ENCODE results near the gene DNAJB1. TPM values are rescaled to one million over a fixed set of nuclear protein-coding genes. Genes with fewer than 3 reads are reported as not detected.
"Not testable (repeated sequence)": the region's sequence is repeated elsewhere in the genome, so short reads cannot be mapped to it uniquely, and the experiment has no call there.

The DNAJB1 gene
- total and polyA plus RNA-seq, 10 of the 15 experiments (the other 5 are each of a cell fraction or from before 2014, with no cell fraction given), result 4.8 to 65.8 (median 34.9) TPM

- DNase-seq (ENCODE audit: low read depth, low spot score) (no peak), ATAC-seq (no peak), FAIRE-seq (no peak)
- Histone ChIP-seq H3K27me3 (replicated peaks in 1 of 2; ENCODE audit: control insufficient read depth in 2 of 2, insufficient read depth in 2 of 2, low read length in 1 of 2) (no peaks in the 10 kb centered on the region), H3K4me2 (ENCODE audit: control insufficient read depth, insufficient read depth) (no peak overlapping the region), H3K4me3 (no peak overlapping the region), H3K79me2 (ENCODE audit: control insufficient read depth, insufficient read depth, low read length) (no peaks in the 10 kb centered on the region; the same call in none of the 2 replicates), H3K36me3 (ENCODE audit: control insufficient read depth in 2 of 2, insufficient read depth in 2 of 2, low read length in 1 of 2) (no peaks in the 10 kb centered on the region; a peak in 2 of 4 replicates), H2AFZ (ENCODE audit: control insufficient read depth, low read depth, low read length) (no peak overlapping the region), H3K27ac (ENCODE audit: control insufficient read depth, insufficient read depth) (no peak overlapping the region), H4K20me1 (ENCODE audit: control insufficient read depth, insufficient read depth) (no peaks in the 10 kb centered on the region), H3K9me3 (replicated peaks; ENCODE audit: control insufficient read depth, insufficient read depth, low read length) (no peaks in the 10 kb centered on the region), H3K4me1 (ENCODE audit: control insufficient read depth, insufficient read depth, low read length) (no peaks in the 10 kb centered on the region), H3K9ac (ENCODE audit: control insufficient read depth, insufficient read depth, low read length) (no peak overlapping the region)
- ChIA-PET RAD21 (ENCODE audit: unreplicated experiment) (no interaction called here), CTCF (interaction anchor here (0.9 kb wide), 1 partner anchor 29 kb away, joined by 3 read pairs; the partner anchor contains the start of gene NDUFB7), POLR2A (no interaction called here), SMC1A (ENCODE audit: uncharacterized antibody, unreplicated experiment) (no interaction called here)
- 89% methylated on average over 6 of the region's 7 CpGs for WGBS (ENCODE audit: insufficient coverage, insufficient replicate concordance, low lambda C conversion rate, missing lambda C conversion rate)
- no TSS peak for BruUV-seq (replicated peaks)
- intact Hi-C loops (cut with micrococcal nuclease; ENCODE audit: unreplicated experiment), result no loop called here
- in situ Hi-C loops (cut with MboI), result no loop called here
- no peak for TF ChIP-seq MYC (IDR thresholded peaks at IDR 0.05; ENCODE audit: insufficient read depth, insufficient read length, insufficient replicate concordance, low read length, severe bottlenecking)
- TF ChIP-seq SKIL (IDR thresholded peaks at IDR 0.05; ENCODE audit: low read depth, poor library complexity, severe bottlenecking), result no peak
- no peak for TF ChIP-seq TCF3 (IDR thresholded peaks at IDR 0.05; ENCODE audit: borderline replicate concordance, insufficient read depth, low read depth, low read length)
- TF ChIP-seq SRF (IDR thresholded peaks at IDR 0.05; ENCODE audit: low read depth in 2 of 2, low read length in 2 of 2), result no peak
- TF ChIP-seq YBX1 (IDR thresholded peaks at IDR 0.05), result no peak
- TF ChIP-seq PAX8 (IDR thresholded peaks at IDR 0.05), result no peak
- no peak for TF ChIP-seq POLR2AphosphoS5 (IDR thresholded peaks at IDR 0.05; ENCODE audit: low read length)
- TF ChIP-seq ELK1 (IDR thresholded peaks at IDR 0.05; ENCODE audit: low read depth, low read length), result no peak
- TF ChIP-seq SMAD5 (IDR thresholded peaks at IDR 0.05; ENCODE audit: low read depth), result no peak
- TF ChIP-seq RAD21 (IDR thresholded peaks at IDR 0.05; ENCODE audit: insufficient read depth, low read depth, low read length), result no peak
Observed at GRCh38 chr19:14542711-14543328, 24.6 kb upstream of the DNAJB1 start.

- H4K20me1 ChIP-seq (ENCODE audit: control insufficient read depth, insufficient read depth); POLR2A ChIA-PET; H3K9ac ChIP-seq (ENCODE audit: control insufficient read depth, insufficient read depth, low read length); H3K79me2 ChIP-seq (ENCODE audit: control insufficient read depth, insufficient read depth, low read length); H3K27me3 ChIP-seq (replicated peaks in 1 of 2; ENCODE audit: control insufficient read depth in 2 of 2, insufficient read depth in 2 of 2, low read length in 1 of 2); H3K4me1 ChIP-seq (ENCODE audit: control insufficient read depth, insufficient read depth, low read length); intact Hi-C loops (cut with micrococcal nuclease; ENCODE audit: unreplicated experiment); H3K9me3 ChIP-seq (replicated peaks; ENCODE audit: control insufficient read depth, insufficient read depth, low read length); in situ Hi-C loops (cut with MboI); ATAC-seq; RAD21 ChIA-PET (ENCODE audit: unreplicated experiment); H3K36me3 ChIP-seq (ENCODE audit: control insufficient read depth in 2 of 2, insufficient read depth in 2 of 2, low read length in 1 of 2); CTCF ChIA-PET; H3K27ac ChIP-seq (ENCODE audit: control insufficient read depth, insufficient read depth); BruUV-seq (replicated peaks); SMC1A ChIA-PET (ENCODE audit: uncharacterized antibody, unreplicated experiment); H3K4me3 ChIP-seq; H3K4me2 ChIP-seq (ENCODE audit: control insufficient read depth, insufficient read depth); FAIRE-seq; DNase-seq (ENCODE audit: low read depth, low spot score); H2AFZ ChIP-seq (ENCODE audit: control insufficient read depth, low read depth, low read length): not testable (repeated sequence)
- 84% methylated on average over 5 of the region's 5 CpGs for WGBS (ENCODE audit: insufficient coverage, insufficient replicate concordance, low lambda C conversion rate, missing lambda C conversion rate)
Observed at GRCh38 chr19:14541979-14542378, 23.8 kb upstream of the DNAJB1 start.
